Mesothelial cell of epicardium (in vitro differentiated cells): Measurements from ENCODE around the gene PLET1. TPM values are rescaled to one million over a fixed set of nuclear protein-coding genes. Genes with fewer than 3 reads are reported as not detected.

ENCODE experiments used
- DNase-seq, 2 experiments: peaks; one replicate each; pipeline ENCODE4 v3.0.0; 2021; ENCODE audit warnings: low spot score in 2 of 2; ENCODE audit not compliant: unreplicated experiment in 2 of 2
- H3K27ac Mint-ChIP-seq: 2 replicates; pipeline ENCODE4 v1.8.0; 2021; ENCODE audit warnings: mixed read lengths
- H3K27me3 Mint-ChIP-seq: 2 replicates; pipeline ENCODE4 v1.8.0; 2021; ENCODE audit warnings: low read depth, mixed read lengths
- H3K36me3 Mint-ChIP-seq: 2 replicates; pipeline ENCODE4 v1.8.0; 2021; ENCODE audit warnings: mixed read lengths
- H3K4me1 Mint-ChIP-seq: 2 replicates; pipeline ENCODE4 v1.8.0; 2021; ENCODE audit warnings: mixed read lengths
- H3K4me3 Mint-ChIP-seq: 2 replicates; pipeline ENCODE4 v1.8.0; 2021; ENCODE audit warnings: mild to moderate bottlenecking, moderate library complexity, mixed read lengths
- H3K9me3 Mint-ChIP-seq: 2 replicates; pipeline ENCODE4 v1.8.0; 2021; ENCODE audit warnings: mixed read lengths
- total RNA-seq: library from RNA; stranded (reverse); gene quantifications from 3 replicates; pipeline ENCODE4 v1.2.1, GENCODE V29; 2021
- TF ChIP-seq, protein P1 (sequence below): fragments of 200-600 bp; sonication (generic); IDR thresholded peaks from one replicate; pipeline ENCODE4 v1.5.0; 2021; ENCODE audit warnings: antibody characterized with exemption; ENCODE audit not compliant: unreplicated experiment

The PLET1 gene
- total RNA-seq, 1 donor from 2014 or later: not detected

DNA sequence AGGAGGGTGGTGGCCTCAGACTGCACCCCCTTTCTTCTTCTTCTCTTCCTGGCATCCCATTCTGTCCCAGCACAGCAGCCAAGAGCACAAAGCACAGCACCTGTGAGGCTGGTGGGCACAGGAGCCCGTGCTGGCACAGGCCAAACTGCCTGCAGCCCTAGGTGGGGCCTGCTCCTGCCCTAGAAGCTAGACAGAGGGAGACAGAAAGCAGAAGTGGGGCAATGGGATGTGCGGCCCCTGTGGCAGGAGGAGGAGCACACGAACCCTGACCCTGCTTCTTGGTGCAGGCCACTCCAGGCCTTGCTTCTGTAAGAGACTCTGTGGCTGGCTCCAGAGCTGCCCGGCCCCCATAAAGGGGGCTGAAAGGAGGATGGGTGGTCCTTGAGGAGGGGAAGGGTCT lies 38.4 kb downstream of the PLET1 start:
- Mint-ChIP-seq H3K9me3 (no peaks in the 10 kb centered on the region), H3K27ac (peak overlapping the region; percentile 71), H3K4me3 (no peak overlapping the region), H3K27me3 (no peaks in the 10 kb centered on the region), H3K36me3 (peaks cover 12% of the 10 kb centered on the region), H3K4me1 (peaks cover 25% of the 10 kb centered on the region)
- TF ChIP-seq, protein P1, sequence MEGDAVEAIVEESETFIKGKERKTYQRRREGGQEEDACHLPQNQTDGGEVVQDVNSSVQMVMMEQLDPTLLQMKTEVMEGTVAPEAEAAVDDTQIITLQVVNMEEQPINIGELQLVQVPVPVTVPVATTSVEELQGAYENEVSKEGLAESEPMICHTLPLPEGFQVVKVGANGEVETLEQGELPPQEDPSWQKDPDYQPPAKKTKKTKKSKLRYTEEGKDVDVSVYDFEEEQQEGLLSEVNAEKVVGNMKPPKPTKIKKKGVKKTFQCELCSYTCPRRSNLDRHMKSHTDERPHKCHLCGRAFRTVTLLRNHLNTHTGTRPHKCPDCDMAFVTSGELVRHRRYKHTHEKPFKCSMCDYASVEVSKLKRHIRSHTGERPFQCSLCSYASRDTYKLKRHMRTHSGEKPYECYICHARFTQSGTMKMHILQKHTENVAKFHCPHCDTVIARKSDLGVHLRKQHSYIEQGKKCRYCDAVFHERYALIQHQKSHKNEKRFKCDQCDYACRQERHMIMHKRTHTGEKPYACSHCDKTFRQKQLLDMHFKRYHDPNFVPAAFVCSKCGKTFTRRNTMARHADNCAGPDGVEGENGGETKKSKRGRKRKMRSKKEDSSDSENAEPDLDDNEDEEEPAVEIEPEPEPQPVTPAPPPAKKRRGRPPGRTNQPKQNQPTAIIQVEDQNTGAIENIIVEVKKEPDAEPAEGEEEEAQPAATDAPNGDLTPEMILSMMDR: no peak
- DNase-seq: no peak

DNA sequence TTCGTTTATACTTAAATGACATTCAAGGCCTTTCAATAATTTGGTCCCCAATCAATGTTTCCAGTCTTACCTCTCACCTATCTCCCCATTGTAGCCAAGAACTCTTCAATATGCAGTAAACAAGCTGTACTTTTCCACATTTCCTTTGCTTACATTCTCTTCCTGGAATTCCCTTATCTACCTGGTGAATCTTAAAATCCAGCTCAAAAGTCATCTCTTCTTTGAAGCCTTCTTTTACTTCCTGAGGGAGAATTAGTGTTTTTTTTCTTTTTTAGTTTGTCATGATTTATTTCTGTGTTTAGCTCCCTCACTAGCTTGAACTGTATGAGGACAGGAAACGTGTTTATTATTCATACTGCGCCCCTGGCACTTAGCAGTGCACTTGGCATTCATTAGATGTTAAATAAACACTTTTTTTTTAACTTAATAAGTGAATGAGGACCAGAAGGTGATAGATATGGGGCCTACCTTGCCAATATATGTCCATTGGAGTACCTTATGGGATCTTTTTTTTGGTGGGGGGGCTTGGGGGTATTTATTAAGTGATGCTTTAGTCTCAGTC lies 39.3 kb downstream of the PLET1 start:
- Mint-ChIP-seq H3K27me3 (no peaks in the 10 kb centered on the region), H3K4me3 (no peak overlapping the region), H3K9me3 (no peaks in the 10 kb centered on the region), H3K27ac (peak overlapping the region; percentile 62), H3K36me3 (peaks cover 12% of the 10 kb centered on the region), H3K4me1 (peaks cover 18% of the 10 kb centered on the region)
- TF ChIP-seq, protein P1: no peak
- DNase-seq: no peak

GRCh38 chr11:112219476-112220232 lies 41.0 kb downstream of the PLET1 start:
- TF ChIP-seq, protein P1: peak; percentile 79
- Mint-ChIP-seq H3K4me3 (no peak overlapping the region), H3K4me1 (peaks cover 18% of the 10 kb centered on the region), H3K27ac (no peak overlapping the region), H3K36me3 (peaks cover 14% of the 10 kb centered on the region), H3K9me3 (no peaks in the 10 kb centered on the region), H3K27me3 (no peaks in the 10 kb centered on the region)
- peak in 1 of 2 experiments; percentile 42 for DNase-seq

DNA sequence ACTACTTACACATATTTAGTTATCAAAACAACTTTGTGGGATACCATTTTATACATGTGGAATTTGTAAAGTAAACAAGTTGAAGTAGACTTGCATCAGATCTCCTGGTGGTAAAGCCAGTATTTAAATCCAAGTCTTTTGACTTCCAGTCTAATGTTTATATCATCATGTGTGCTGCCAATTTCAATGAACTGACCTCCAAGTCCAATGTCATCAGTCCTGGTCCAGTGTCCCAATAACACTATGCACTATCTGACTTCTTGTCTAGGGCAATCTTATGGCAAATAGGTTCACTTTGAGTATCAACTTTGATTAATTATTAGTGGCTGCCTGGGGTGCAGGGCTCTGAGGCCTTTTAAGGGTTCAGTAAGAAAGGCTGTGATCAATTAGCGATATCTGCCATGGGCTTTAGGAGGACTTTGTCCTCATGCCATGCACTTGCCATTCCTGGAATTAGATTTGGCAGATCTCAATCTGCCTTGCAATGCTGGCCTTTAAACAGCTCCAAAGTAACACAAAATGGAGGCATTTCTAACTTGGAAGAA lies 44.0 kb downstream of the PLET1 start:
- H3K27me3 Mint-ChIP-seq: no peaks in the 10 kb centered on the region
- H3K27ac Mint-ChIP-seq: no peak overlapping the region
- no peak overlapping the region for H3K4me3 Mint-ChIP-seq
- H3K36me3 Mint-ChIP-seq: peaks cover 17% of the 10 kb centered on the region
- H3K4me1 Mint-ChIP-seq: peaks cover 14% of the 10 kb centered on the region
- no peaks in the 10 kb centered on the region for H3K9me3 Mint-ChIP-seq
- TF ChIP-seq, protein P1: no peak
- no peak for DNase-seq

- no peaks in the 10 kb centered on the region for H3K9me3 Mint-ChIP-seq
- TF ChIP-seq, protein P1: no peak
- peaks cover 8% of the 10 kb centered on the region for H3K4me1 Mint-ChIP-seq
- peaks cover 17% of the 10 kb centered on the region for H3K36me3 Mint-ChIP-seq
- H3K27me3 Mint-ChIP-seq: no peaks in the 10 kb centered on the region
- H3K4me3 Mint-ChIP-seq: no peak overlapping the region
- no peak overlapping the region for H3K27ac Mint-ChIP-seq
- DNase-seq: no peak
These were observed 45.0 kb downstream of the PLET1 start for GRCh38 chr11:112215621-112216020.
